Nucleus accumbens (tissue), 56 donors: ENCODE results near the gene CWC22.
"Not testable (repeated sequence)": the region's sequence is repeated elsewhere in the genome, so short reads cannot be mapped to it uniquely, and the experiment has no call there.

Experiments
- DNase-seq, 56 donors: peaks; one replicate each; lab custom pipeline; 2025; lab: John Stamatoyannopoulos, UW

Gene CWC22

DNA sequence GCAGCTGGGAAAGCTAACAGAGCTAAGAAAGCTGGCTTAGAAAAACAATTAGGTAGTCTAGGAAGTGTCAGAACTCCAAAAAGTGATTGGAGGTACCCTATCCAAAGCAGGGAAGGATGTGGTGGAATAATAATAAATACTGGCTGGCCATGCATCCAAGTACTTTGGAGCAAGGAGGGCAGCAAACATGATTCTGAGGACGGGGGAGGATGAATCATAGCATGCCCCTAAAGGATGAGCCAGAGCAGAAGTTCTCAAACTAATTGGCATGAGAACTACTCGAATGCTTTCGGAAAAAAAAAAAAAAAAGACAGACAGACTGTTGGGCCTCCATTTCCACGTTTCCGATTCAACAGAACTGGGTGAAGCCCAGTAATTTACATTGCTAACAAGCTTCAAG, 2.4 kb downstream of the CWC22 start:
- DNase-seq, result no peak

GRCh38 chr2:180003559-180003958, 3.5 kb downstream of the CWC22 start:
- no peak for DNase-seq

DNA sequence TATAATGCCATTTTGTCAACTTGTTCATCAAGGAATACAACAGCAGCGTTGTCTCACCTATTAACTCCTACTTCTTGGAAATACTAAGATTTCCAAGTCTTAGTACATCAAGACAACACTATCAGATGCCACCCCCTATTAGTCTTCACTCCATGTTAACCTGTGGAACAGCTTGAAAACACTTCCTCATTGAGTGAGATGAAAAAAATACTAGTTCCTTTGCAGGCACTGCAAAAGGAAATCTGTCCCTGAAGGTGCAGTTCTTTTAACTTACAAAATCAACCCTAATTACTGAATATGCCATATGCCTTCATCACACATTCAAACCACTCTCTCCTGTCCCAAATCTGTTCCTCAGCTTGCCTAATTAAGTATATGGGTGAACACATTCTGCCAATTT, 4.0 kb downstream of the CWC22 start:
- DNase-seq, result no peak

- no peak for DNase-seq
Observed at GRCh38 chr2:180002198-180002770, 4.8 kb downstream of the CWC22 start.

DNA sequence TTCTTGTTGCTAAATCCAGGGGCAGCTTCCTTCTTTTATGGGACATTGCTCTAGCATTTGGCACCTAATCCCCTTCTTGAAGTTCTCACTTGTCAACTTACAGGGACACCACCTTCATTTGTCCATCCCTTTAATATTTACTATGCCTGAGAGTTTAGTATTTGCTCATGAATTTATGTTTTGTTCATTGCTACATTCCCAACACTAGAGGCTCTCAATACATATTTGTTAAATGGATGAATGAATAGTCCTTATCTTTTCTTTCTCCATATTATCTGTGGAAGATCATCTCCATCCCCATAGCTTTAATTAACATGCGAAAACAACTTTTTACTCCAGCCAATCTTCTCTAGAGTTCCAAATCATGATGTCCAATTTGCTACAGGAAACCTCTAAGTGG, 5.4 kb downstream of the CWC22 start:
- DNase-seq, result no peak

GRCh38 chr2:180000434-180000833, 6.7 kb downstream of the CWC22 start:
- DNase-seq, result no peak

DNA sequence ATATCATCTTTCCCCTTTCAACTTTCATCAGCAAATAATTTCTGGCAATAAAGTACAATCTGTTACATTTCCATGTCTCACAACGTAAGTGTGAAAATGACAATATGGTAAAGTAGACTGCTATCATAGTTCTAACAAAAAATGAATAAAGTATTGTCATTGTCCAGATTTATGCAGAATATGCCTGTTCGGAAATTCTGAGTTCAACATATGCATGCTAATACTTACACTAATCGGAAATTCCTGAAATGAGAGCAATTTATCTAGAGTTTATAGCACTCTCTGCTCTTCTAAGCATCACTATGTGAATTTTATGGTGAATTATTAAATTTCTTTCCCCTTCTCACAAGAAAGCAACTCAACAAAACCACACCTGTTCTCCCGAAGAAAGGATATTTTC, 8.1 kb downstream of the CWC22 start:
- no peak for DNase-seq

DNA sequence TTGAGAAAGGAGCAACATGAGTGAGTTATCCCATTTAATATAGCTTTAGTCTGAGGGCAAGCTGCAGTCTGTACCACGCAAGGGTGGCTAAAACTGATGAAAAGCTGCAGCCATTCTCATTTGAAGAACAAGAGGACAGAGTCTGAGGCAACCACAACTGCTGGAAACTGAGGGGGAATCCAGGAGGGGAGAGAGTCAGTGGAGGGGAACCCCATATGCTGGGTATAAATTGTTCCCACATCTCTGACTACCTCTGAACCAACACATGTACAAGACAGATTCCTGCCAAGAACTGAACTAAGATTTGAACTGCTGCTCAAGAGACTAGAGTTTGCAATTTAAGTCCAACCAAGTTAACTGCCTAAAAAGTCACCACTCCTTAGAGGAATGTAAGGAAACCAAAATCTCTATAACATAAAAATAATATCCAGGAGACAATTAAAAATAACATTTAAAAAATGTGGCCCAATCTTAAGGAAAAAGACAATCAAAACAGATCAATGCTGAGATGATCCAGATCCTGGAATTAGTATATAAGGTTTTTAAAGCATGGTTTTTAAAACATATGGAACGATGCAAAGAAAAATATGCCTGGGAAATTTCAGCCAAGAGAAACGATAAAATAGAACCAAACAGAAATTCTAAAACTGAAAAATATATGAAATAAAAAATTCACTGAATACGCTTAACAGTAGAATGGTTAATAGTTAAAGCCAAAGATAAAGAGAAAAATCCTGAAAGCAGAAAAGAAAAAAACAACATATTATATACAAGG, 11.2 kb downstream of the CWC22 start:
- no peak for DNase-seq

GRCh38 chr2:179991344-179991743, 15.8 kb downstream of the CWC22 start:
- DNase-seq, result no peak

DNA sequence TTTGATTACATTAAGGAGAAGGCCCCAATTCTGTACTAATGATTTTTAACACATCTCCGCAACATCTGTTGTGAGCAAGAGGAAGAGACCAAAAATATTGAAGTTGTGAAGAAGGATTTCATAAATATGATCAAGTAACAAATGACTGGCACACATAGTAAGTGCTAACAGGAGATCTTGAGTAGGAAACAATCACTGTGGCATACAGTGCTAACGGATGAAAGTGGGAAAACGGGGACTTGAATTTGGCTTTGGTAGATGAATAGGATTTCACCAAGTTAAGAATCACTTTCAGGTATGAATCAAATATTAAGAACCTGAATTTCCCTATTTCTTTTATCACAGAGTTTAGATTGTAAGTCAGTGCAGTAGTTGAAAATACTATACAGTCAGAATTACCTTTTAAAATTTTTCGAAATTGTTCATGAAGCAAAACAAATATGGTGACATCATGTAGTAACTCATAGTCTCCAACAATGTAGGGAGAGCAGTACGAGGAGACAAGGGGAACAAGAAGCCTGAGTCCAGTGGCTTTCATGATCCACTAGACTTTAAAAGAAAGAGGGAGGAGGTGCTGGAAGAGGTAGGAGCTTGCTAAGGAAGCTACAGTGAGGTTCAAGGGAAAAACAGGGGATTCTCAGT, 16.3 kb downstream of the CWC22 start:
- DNase-seq, result no peak

GRCh38 chr2:179987916-179988315, 19.2 kb downstream of the CWC22 start:
- DNase-seq, result no peak

GRCh38 chr2:179985163-179985820, 21.8 kb downstream of the CWC22 start:
- no peak for DNase-seq

GRCh38 chr2:179983250-179983932, 23.7 kb downstream of the CWC22 start:
- DNase-seq, result no peak

DNA sequence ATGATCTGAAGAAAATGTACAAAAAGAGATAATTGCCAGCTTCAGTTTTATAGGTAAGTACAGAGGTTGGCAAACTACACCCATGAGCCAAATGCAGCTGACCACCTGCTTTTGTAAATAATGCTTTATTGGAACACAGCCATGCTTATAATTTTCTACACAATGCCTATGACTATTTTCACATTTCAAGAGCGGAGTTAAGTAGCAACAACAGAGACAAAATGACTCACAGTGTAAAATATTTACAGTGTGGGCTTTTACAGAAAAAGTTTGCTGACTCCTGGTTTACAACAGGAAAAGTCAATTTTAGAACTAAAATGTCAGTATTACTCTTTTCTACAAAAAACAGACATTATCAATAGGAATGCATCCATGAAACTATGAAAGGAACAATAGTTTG, 26.0 kb downstream of the CWC22 start:
- DNase-seq, result no peak

DNA sequence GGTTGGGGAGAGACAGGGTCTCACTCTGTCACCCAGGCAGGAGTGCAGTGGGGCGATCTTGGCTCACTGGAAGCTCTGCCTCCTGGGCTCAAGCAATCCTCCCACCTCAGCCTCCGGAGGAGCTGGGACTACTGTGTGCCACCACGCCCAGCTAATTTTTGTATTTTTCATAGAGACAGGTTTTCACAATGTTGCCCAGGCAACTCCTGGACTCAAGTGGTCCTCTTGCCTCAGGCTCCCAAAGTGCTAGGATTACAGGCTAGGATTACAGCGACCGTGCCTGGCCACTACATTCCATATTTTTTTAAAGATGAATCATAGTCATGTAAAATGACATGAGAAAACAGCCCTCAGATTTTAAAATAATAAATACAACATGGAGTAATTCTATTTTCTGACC, 32.3 kb downstream of the CWC22 start:
- DNase-seq, result no peak

DNA sequence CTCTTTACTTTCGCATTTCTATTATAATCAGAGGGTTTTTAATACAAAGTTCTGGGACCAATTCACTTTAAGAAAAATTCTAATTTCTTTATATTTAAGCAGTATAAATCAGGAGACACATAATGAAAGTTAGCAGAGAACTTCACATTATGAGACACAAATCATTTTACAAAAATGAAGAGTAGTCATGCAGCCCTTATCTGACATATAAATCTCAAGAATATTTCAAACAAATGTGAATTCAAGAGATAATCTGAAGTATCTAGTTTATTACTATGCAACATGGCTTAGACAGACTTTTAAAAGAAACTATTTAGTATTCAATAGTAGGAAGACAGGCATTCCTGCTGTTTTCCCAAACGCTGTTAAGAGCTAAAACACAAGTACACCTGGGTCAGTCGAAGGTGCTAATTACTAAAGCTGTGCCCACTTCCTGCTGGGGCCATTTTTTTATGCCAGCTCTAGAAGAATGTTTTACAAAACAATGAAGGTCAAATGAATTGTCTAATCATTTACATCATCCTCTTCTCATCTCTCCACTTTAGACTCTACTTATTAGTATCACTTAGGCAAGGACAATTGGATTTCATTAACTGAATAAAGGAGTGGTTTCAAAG, 40.2 kb downstream of the CWC22 start:
- no peak for DNase-seq

- no peak for DNase-seq
Observed at GRCh38 chr2:179965291-179966258, 41.5 kb downstream of the CWC22 start.

GRCh38 chr2:179963626-179964025, 43.5 kb downstream of the CWC22 start:
- DNase-seq, result no peak

DNA sequence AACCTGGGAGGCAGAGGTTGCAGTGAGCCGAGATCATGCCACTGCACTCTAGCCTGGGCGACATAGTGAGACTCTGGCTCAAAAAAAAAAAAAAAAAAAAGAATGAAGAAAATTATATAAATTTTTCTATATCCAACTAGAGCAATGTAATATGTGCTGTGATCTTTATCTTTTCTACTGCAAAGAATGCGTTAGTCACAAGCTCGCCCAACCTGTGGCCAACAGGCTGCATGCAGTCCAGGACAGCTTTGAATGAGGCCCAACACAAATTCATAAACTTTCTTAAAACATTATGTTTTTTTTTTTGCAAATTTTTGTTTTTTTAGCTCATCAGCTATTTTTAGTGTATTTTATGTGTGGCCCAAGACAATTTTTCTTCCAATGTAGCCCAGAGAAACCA, 48.8 kb downstream of the CWC22 start:
- DNase-seq, result not testable (repeated sequence)
